ENCODE measurements around the gene KLF13.
A peak's percentile ranks its signal among the peaks of the same experiment; 100 is the strongest.

Gene KLF13

GRCh38 chr15:31393444-31394091, 66.9 kb downstream of the KLF13 start:
- H3K9me3 Mint-ChIP-seq, result peaks cover 15% of the 10 kb centered on the region
- H3K27ac Mint-ChIP-seq, result peak overlapping the region in 1 of 3 experiments; percentile 27
- H3K36me3 Mint-ChIP-seq (ENCODE audit: low read depth), result peaks cover 7% of the 10 kb centered on the region
- peak overlapping the region; percentile 63 to 81 (median 70) for H3K4me3 Mint-ChIP-seq
- H3K27me3 Mint-ChIP-seq (ENCODE audit: low read depth), result peaks cover 49% of the 10 kb centered on the region
- TF ChIP-seq, protein P1, sequence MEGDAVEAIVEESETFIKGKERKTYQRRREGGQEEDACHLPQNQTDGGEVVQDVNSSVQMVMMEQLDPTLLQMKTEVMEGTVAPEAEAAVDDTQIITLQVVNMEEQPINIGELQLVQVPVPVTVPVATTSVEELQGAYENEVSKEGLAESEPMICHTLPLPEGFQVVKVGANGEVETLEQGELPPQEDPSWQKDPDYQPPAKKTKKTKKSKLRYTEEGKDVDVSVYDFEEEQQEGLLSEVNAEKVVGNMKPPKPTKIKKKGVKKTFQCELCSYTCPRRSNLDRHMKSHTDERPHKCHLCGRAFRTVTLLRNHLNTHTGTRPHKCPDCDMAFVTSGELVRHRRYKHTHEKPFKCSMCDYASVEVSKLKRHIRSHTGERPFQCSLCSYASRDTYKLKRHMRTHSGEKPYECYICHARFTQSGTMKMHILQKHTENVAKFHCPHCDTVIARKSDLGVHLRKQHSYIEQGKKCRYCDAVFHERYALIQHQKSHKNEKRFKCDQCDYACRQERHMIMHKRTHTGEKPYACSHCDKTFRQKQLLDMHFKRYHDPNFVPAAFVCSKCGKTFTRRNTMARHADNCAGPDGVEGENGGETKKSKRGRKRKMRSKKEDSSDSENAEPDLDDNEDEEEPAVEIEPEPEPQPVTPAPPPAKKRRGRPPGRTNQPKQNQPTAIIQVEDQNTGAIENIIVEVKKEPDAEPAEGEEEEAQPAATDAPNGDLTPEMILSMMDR (IDR thresholded peaks at IDR 0.05; ENCODE audit: unreplicated experiment in 3 of 3), result no peak
- peaks cover 7% of the 10 kb centered on the region for H3K4me1 Mint-ChIP-seq

DNA sequence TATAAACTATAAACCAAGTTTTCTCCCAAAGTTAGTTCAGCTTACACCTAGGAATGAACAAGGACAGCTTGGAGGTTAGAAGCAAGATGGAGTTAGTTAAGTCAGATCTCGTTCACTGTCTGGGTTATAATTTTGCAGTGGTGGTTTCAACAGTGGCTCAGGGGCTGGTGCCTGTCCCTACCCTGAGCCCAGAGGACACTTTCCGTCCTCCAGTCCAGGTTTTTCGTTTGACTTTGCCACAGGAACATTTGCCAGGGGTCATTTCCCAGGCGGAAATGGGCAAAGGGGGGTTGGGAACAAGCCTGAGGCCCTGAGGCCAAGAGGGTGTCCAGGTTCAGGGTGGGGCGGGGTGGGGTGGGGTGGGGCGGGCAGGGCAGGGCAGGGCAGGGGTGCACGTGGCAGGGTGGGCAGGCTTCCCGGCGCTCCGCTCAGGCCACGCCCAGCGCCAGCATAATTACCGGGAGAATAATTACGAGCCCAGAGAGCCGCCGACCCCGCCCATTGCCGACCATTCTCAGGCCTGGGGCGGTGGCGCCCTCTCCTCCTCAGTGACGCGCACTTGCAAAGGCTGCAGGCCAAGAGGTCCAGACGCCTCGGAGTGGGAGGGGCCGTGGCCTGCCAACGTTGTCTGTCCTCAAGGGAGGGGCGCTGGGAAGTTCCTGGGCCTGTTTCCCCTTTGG, 70.4 kb downstream of the KLF13 start:
- Mint-ChIP-seq H3K27me3 (ENCODE audit: low read depth) (peaks cover 51% of the 10 kb centered on the region), H3K27ac (peak overlapping the region in 2 of 3 experiments; percentile 17 to 61), H3K9me3 (no peaks in the 10 kb centered on the region), H3K4me3 (peak overlapping the region in 1 of 3 experiments; percentile 60), H3K36me3 (ENCODE audit: low read depth) (no peaks in the 10 kb centered on the region), H3K4me1 (no peaks in the 10 kb centered on the region)
- TF ChIP-seq, protein P1 (IDR thresholded peaks at IDR 0.05; ENCODE audit: unreplicated experiment in 3 of 3), result no peak

GRCh38 chr15:31397851-31398661, 71.4 kb downstream of the KLF13 start:
- H3K9me3 Mint-ChIP-seq, result no peaks in the 10 kb centered on the region
- H3K4me3 Mint-ChIP-seq, result peak overlapping the region in 1 of 3 experiments; percentile 23
- TF ChIP-seq, protein P1 (IDR thresholded peaks at IDR 0.05; ENCODE audit: unreplicated experiment in 3 of 3), result no peak
- H3K4me1 Mint-ChIP-seq, result no peaks in the 10 kb centered on the region
- no peaks in the 10 kb centered on the region for H3K36me3 Mint-ChIP-seq (ENCODE audit: low read depth)
- H3K27me3 Mint-ChIP-seq (ENCODE audit: low read depth), result peaks cover 48% of the 10 kb centered on the region
- no peak overlapping the region for H3K27ac Mint-ChIP-seq

GRCh38 chr15:31398677-31399301, 72.2 kb downstream of the KLF13 start:
- Mint-ChIP-seq H3K9me3 (no peaks in the 10 kb centered on the region), H3K4me3 (no peak overlapping the region), H3K27me3 (ENCODE audit: low read depth) (peaks cover 41% of the 10 kb centered on the region), H3K27ac (no peak overlapping the region), H3K4me1 (no peaks in the 10 kb centered on the region), H3K36me3 (ENCODE audit: low read depth) (no peaks in the 10 kb centered on the region)
- TF ChIP-seq, protein P1 (IDR thresholded peaks at IDR 0.05; ENCODE audit: unreplicated experiment in 3 of 3), result no peak

- Mint-ChIP-seq H3K9me3 (peaks cover 2% of the 10 kb centered on the region), H3K4me3 (no peak overlapping the region), H3K36me3 (ENCODE audit: low read depth) (no peaks in the 10 kb centered on the region), H3K27me3 (ENCODE audit: low read depth) (peaks cover 32% of the 10 kb centered on the region), H3K27ac (no peak overlapping the region), H3K4me1 (no peaks in the 10 kb centered on the region)
- TF ChIP-seq, protein P1 (IDR thresholded peaks at IDR 0.05; ENCODE audit: unreplicated experiment in 3 of 3), result no peak
Measured at GRCh38 chr15:31399544-31400171, 73.0 kb downstream of the KLF13 start.
